AG08395 (cell line): ENCODE results near the gene PTGES.

Experiments used
- DNase-seq: peaks from one replicate; pipeline ENCODE4 v3.0.0; 2012; ENCODE audit warnings: mixed read lengths, low spot score

The PTGES gene

DNA sequence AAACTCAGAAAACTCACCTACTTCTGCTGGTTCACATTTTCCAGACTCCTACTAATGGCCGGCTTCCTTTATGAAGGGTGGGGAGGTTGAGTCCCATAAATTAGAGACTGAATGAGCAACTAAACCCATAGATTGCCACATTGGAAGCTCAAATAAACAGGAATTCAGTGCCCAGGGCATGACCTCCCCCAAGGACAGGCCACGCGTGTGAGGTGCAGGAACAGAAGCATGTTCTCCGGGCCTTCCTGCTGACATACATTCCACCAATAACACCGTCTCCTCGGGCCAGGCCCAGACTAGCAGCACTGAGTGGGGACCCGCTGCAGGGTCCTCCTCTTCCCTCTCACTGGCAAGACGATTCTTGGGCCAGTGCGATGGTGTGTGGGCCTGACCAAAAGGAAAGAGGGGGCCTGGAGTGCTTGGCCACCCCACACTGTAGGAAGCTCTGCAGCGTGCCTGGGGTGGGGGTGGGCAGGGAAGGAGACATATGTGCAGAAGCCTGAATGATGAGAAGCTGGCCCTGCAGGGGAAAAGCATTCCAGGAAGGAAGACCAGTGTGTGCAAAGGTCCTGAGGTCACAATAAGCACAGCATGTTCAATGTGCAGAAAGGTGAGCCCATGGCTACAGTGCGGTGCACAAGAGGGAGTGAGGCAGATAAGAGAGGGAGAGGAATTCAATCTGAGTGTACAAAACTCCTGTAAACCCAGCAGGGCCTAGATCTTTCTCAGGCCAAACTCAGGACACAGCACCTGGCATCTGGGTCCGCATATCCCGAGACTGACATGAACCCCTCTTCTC, 12.0 kb downstream of the PTGES start:
- DNase-seq: no peak

- DNase-seq: no peak
These were observed 12.7 kb downstream of the PTGES start for GRCh38 chr9:129740174-129740573.

DNA sequence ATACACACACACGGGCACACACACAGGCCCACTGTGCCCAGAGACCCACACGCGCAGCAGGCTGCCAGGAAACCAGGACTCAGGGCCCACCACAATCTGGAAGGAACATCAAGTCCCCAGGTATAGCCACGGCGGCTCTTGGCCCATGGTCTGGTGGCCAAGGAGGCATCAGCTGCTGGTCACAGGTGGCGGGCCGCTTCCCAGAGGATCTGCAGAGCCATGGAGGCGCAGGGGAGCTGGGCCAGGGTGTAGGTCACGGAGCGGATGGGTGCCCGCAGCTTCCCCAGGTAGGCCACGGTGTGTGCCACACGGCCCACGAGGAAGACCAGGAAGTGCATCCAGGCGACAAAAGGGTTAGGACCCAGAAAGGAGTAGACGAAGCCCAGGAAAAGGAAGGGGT, 13.4 kb downstream of the PTGES start:
- DNase-seq: no peak

GRCh38 chr9:129737479-129738274, 15.2 kb downstream of the PTGES start:
- peak; percentile 84 for DNase-seq

- no peak for DNase-seq
These were observed 16.5 kb downstream of the PTGES start for GRCh38 chr9:129736334-129736733.

- DNase-seq: no peak
These were observed 17.3 kb downstream of the PTGES start for GRCh38 chr9:129735546-129735945.

GRCh38 chr9:129733632-129733953, 19.2 kb downstream of the PTGES start:
- DNase-seq: no peak

DNA sequence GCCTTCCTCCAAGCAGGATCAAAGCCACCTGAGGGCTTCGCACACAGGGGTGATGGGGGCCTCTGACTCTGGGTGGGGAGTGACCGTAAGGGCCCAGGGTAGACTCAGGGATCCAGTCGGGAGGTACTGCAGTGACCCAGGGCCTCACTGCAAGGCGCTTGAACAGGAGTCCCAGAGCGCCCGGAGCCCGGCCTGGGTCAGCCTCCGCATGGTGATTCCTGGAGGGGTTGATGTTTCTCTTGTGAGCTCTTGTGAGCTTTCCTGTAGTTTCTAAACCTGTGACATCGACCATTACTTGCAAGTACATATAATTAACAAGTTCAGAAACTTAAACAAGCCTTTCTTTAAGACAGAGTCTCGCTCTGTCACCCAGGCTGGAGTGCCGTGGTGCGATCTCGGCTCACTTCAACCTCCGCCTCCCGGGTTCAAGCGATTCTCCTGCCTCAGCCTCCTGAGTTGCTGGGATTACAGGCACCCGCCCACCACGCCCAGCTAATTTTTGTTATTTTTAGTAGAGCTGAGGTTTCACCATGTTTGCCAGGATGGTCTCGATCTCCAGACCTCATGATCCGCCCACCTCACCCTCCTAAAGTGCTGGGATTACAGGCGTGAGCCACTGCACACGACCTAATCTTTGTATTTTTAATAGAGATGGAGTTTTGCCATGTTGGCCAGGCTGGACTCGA, 19.8 kb downstream of the PTGES start:
- DNase-seq: no peak

DNA sequence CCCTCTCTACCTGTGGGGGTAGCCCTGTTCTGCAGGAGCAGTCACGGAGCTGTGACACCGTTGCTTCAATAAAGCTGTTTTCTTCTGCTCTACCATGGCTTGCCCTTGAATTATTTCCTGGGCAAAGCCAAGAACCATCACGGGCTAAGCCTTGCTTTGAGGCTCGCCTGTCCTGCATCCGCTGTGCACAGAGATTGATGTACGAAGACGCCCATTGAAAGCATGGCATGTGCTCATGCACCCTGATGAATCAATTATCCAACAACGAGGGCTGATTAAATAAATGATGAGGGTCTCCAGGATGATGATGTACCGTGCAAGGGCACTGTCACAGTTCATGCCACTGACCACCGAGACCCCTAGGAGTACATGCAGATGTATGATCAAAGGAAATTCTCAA, 20.7 kb downstream of the PTGES start:
- DNase-seq: no peak

- no peak for DNase-seq
These were observed 21.3 kb downstream of the PTGES start for GRCh38 chr9:129731477-129732085.

DNA sequence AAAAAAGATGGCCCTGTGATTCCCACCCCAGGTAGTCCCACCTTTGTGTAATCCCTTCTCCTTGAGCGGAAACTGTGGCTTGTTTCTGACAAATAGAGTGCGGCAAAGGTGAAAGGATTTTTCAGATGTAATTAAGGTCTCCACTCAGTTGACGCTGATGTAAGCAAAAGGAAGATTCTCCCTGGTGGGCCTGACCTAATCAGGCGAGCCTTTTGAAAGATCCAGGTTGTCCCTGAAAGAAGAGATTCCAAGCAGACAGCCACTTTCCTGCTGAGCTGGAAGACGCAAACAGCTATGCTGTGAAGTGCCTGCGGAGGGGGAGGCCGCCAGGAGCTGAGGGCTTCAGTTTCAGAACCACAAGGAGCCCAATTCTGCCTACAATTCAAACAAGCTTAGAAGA, 24.1 kb downstream of the PTGES start:
- DNase-seq: no peak

DNA sequence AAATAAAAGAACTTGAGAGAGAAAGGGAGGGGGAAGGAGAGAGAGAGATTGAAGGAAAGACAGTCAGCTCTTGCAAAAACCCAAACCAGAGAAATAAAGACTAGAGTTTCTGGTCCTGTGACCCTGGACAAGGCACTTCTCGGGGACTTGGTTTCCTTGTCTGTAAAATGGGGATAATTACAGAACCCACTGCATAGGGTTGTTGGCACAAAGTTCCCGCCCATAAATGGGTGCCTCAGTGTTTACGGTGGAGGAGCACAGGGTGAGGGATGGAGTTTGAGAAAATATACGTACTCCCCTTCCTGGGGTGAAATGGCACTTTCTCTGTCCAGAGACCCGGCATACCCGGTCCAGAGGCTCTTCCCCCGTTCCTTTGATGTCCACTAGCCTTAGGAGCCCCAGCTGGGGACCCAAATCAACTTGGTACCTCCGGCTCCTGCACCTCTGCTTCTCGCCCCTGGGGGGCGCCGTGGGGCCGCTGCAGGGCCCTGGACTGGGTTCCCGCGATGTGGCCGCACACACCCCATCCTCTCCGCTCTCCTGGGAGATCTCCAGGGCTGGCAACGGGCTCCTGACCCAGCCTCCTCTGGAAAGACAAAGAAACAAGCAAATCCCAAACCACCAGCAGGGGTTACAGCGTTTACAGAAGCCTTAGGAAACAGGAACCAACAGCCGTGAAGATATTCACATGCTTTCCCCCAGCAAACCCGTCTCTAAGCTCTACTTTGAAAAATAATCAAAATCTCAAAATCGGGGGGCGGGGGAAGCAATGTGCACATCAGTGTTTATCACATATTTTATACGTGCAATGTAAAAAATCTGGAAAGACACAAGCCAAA, 26.3 kb downstream of the PTGES start:
- peak; percentile 96 for DNase-seq

- peak; percentile 48 for DNase-seq
These were observed 27.0 kb downstream of the PTGES start for GRCh38 chr9:129725795-129726251.

DNA sequence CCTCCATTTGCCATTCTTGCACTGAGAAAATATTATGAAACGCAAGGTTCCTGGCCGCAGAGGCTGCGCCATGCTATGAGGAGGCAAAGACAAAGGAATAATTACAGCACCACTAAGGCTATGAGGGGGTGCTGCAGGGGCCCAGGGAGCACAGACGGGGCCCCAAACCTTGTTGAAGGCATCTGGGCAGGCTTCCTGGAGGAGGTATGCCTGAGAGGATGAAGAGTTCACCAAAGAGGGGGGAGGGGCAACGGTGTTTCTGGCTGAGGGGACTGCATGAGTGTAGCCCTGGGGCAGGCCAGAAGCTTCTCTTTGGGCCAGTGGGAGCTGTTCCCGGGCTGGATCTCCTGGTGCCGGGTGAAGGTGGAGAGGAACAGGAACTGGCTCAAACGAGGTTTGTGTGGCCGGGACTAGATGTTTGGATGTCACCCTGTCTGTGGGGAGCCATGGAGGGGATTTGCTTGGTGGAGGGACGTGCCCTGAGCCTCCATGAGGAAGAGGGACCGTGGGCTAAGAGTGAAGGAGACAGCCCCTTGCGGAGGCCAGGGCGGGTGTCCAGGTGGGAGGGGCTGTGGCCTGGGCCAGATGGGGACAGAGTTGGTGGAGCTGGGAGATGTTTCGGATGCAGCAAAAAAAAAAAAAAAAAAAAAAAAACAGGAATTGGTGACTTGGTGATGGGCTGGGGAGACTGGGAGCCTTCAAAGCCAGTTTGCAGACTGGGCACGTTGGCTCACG, 28.2 kb downstream of the PTGES start:
- DNase-seq: no peak

- no peak for DNase-seq
These were observed 29.9 kb downstream of the PTGES start for GRCh38 chr9:129722913-129723312.

DNA sequence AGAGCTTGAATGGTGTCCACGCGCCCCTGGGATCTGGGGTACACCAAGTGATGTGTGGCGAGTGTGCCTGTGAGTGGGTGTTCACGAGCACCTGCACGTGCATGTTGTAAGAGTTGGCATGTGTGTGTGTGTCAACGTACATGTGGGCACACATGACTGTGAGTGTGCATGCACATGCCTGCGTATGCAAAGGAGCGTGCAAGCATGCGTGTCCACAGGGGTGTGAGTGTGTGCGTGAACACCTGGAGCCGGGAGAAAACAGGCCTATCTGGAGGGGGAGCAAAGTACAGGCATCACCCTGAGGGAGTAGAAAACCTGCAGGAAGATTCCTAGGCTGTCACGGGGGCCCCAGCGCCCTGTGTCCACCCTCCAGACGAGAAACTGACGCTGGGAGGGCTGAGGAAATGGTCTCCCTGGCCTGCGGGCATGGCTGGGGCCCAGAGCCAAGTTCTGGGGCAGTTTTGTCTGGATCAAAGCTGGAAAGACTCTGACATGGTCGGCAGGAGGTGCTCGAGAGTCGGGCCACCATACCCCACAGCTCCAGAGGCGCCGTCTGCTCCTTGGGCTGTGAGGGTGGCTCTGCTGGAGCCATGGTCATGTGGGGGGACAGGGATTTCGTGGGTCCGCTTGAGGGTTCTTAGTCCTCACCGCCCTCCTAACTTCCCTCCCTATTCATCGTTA, 31.8 kb downstream of the PTGES start:
- DNase-seq: no peak

DNA sequence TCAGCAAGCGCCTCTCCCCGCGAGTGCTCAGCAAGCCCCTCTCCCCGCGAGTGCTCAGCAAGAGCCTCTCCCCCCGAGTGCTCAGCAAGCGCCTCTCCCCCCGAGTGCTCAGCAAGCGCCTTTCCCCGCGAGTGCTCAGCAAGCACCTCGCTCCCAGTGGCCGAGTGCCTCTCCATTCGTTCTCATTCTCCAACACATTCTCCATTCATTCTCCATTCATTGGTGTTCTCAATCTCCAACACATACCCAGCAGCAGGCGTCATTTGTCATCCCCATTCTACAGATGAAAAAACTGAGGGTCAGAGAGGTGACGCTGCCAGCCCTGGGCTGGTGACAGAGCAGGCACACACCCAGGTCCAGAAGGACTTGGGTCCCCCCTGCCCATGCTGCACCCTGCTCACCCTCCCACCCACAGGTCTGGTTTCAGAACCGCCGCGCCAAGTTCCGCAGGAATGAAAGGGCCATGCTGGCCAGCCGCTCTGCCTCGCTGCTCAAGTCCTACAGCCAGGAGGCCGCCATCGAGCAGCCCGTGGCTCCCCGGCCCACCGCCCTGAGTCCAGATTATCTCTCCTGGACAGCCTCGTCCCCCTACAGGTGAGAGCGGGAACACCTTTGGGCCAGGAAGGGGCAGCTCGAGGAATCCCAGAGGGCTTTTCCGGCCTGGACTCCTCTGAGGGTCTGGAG, 32.5 kb downstream of the PTGES start:
- DNase-seq: no peak

DNA sequence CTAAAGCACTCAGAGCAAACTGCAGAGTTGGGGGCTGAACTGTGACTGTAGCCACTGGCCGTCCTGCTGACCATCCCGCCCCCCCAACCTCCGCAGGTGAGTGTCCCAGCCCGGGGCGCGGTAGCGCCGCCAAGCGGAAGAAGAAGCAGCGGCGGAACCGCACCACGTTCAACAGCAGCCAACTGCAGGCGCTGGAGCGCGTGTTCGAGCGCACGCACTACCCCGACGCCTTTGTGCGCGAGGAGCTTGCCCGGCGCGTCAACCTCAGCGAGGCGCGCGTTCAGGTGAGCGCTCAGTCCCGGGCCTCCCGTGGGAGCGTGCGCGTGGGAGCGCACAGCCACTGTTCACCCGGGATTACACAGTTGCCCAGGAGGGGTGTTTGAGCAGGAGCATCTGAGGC, 33.7 kb downstream of the PTGES start:
- no peak for DNase-seq

- DNase-seq: no peak
These were observed 34.2 kb downstream of the PTGES start for GRCh38 chr9:129718647-129719046.

DNA sequence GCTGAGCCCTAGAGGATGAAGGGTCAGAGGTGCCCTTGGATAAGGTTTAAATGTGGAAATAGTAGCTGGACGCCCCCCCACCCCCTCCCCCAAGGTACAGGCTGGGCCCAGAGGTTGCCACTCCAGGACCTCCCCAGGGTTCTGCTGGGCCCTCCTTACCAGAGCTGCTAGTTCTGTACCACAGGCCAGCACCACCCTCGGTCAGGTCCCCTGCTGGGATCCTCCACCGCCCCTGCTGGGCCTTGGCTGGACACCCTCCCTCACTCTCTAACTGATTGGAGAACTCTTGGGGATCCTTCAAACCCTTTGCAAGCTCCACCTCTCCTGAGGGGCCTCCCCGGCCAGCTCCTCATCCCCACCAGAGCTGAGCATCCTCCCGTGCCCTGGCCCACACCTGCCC, 34.9 kb downstream of the PTGES start:
- DNase-seq: no peak
